Hematopoietic multipotent progenitor cell treated with erythropoietin and hydrocortisone succinate and interleukin-3 and kit ligand, for 4 days (in vitro differentiated cells): ENCODE measurements around the gene NSUN4.
"Not testable (repeated sequence)": the region's sequence is repeated elsewhere in the genome, so short reads cannot be mapped to it uniquely, and the experiment has no call there.

Experiments
- DNase-seq: peaks from one replicate; pipeline ENCODE4 v3.0.0-alpha.2; 2015

The NSUN4 gene

DNA sequence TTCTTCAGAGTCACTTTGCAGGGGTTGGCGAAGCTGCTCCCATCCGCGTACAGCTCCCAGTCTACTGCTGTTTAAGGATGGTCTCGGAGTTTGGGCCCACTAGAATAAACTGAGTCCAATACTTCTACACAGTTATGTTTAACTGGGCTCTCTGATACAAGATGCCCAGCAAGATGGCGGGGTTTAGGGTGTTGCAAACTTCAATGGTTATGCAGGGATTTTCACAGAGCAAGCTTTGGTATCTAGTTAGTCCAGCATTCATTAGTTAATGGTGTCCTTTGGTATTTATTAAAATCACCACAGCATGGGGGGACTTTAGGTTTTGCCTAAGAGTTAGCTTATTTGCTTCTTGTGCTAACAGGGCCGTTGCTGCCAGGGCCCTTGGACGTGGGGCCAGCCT, 12.4 kb upstream of the NSUN4 start:
- DNase-seq: not testable (repeated sequence)

DNA sequence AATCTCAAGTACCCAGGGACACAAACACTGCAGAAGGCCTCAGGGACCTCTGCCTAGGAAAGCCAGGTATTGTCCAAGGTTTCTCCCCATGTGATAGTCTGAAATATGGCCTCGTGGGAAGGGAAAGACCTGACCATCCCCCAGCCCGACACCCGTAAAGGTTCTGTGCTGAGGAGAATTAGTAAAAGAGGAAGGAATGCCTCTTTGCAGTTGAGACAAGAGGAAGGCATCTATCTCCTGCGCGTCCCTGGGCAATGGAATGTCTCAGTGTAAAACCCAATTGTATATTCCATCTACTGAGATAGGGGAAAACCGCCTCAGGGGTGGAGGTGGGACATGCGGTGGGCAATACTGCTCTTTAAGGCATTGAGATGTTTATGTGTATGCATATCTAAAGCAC, 10.8 kb upstream of the NSUN4 start:
- not testable (repeated sequence) for DNase-seq

DNA sequence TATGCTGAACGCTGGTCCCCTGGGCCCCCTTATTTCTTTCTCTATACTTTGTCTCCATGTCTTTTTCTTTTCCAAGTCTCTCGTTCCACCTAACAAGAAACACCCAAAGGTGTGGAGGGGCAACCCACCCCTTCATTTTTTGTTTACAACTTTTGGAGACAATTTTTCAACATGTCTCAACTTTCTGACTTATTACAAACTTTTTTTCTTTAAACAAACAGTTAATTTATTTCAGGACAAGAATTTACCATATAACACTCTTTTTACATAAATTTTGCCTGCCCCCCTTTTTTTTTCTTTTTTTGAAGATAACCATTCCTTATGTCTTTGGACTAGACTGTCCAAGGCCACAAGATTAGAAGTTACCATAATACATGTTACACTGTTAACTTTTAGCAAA, 10.2 kb upstream of the NSUN4 start:
- not testable (repeated sequence) for DNase-seq

DNA sequence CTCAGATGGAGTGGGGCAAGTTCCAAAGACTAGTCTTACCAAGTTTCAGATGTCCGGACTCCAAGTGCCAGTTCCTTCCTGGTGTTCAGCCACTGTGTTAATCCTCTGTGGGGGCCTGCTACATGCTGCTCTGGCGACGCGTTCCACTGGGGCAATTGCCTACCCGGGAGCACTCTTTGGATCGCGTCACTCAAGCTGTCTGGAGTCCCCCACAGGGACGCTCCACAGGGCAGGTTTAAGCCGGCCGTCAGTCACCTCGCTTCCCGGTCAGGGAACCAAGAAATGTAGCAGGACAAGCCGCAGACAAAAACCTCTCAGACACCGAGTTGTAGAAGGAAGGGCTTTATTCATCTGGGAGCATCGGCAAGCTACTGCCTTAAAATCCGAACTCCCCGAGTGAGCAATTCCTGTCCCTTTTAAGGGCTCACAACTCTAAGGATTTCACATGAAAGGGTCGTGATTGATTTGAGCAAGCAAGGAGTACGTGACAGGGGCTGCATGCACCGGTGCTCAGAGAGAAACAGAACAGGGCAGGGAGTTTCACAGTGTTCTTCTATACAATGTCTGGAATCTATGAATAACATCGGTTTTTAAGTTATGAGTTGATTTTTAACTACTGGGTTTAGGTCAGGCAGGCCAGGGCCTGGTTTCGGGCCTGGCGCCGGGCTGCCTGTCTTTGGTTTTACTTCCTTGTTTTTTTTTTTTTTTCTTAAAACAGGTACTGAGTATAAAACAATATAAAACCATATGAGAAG, 8.6 kb upstream of the NSUN4 start:
- DNase-seq: not testable (repeated sequence)

DNA sequence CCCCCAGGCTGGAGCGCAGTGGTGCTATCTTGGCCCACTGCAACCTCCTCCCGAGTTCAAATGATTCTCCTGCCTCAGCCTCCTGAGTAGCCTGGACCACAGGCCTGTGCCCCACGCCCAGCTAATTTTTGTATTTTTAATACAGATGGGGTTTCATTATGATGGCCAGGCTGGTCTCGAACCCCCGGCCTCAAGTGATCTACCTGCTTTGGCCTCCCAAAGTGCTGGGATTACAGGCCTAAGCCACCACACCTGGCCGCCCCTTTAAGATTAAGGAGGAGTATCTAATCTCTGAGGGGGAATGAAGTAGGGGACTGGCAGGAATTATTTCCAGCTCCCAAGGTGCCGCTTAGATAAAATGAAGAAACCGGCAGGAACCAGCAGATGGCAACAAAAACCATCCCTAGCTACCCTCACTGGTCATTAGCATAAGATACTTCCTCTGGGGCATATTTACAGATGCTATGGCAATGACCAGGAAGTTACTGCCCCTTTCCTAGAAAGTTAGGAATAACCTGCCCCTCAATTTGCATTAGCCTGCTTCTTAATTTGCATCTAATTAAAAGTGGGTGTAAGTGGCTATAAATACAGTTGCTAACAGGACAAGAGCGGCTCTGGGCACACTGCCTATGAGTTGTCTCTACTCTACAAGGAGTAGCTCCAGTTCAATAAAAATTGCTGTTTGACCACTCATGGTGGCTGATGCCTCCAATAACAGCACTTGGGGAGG, 7.1 kb upstream of the NSUN4 start:
- peak; percentile 85 for DNase-seq

DNA sequence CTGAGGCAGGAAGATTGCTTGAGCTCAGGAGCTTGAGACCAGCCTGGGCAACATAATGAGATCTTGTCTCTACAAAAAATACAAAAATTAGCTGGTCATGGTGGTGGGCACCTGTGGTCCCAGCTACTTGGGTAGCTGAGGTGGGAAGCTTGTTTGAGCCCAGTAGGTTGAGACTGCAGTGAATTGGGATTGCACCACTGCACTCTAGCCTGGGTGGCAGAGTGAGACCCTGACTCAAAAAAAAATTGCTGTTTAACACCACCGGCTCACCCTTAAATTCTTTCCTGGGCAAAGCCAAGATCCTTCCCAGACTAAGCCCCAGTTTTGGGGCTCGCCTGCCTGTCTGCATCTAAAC, 6.6 kb upstream of the NSUN4 start:
- DNase-seq: no peak

DNA sequence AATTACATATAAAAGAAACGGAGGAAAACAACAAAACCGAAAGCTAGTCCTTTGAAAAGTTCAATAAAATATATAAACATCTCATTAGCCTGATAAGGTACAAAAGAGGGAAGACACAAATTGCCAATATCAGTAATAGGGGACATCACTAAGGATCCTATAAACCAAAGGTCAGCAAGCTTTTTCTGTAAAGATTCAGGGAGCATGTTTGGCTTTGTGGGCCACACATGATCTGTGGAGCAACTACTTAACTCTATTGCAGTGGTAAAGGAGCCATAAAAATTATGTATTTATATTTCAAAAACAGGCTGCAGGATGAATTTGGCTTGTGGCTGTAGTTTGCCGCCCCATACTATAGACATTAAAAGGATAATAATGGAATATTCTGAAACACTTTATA, 5.5 kb upstream of the NSUN4 start:
- no peak for DNase-seq

DNA sequence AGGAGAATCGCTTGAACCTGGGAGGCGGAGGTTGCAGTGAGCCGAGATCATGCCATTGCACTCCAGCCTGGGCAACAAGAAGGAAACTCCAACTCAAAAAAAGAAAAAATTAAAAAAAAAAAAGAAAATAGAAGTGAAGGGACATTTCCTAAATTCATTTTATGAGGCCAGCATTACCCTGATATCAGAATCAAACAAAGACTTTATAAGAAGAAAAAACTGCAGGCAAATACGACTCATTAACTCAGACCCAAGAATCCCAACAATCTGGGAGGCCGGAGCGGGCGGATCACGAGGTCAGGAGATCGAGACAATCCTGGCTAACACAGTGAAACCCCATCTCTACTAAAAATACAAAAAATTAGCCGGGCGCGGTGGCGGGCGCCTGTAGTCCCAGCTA, 3.2 kb upstream of the NSUN4 start:
- DNase-seq: not testable (repeated sequence)

DNA sequence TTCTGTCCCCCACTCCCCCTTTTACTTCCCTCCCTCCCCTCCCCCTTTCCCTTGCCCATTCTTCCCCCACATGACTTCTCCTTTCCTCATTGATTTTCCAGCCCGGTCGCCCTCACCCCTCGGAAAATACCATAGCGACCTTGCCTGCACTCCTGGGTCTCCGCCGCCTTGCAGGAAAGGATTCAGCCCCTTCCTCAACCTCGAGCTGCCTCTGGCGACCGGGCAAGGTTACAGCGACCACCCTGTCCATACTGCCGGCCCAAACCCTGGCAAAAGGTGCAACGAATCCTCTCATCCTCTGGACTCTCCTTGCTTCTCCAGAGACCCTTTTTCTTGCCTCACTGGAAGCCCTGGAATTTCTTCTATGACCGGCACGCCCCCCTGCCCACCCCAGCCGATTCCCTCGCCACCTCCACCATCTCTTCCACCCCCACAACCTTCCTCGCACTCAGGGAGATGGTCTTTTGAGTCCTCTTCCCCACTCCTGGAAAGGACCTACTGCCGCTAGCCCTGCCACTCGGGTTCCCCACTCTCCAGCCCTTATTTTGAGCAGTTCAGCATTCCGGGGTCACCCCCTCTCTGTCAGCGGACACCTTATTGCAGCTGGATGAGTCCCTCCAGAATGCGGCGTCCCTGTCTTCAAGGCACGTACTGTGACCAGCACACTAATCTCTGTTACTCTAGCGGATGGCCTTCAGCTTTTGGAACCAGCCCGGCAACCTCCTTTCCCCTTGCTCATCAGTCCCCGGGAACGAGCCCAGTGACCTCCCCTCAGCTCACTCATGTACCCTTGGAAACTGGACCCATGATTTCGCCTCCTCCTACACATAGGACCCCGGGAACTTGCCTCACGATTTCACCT, 846 bp downstream of the NSUN4 start:
- DNase-seq: no peak

DNA sequence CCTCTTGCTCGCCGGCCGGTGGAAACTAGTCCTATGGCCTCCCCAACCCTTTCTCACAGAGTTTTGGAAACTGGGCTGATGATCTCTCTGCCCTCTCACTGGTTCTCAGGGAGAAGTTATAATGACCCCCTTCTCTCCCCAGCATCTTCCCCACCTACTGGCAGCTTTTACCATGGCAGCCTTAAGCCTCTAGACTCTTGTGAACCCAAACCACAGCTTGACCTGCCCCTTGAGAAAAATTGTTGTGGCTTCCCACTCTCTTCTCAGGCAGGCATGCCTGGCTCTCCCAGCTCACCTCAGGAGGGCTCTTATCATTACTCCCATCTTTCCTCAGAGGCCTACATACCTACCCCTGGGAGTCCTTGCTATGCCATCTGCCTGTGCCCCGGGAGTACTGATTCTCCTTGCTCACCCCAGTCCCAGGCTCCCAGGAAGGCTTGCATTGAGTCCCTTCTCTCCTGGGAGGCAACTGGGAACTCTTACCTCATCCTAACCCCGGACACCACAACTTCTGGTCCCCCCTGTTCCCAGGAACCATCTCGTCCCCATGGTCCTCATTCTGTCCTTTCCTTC, 1.6 kb downstream of the NSUN4 start:
- DNase-seq: peak; percentile 75

DNA sequence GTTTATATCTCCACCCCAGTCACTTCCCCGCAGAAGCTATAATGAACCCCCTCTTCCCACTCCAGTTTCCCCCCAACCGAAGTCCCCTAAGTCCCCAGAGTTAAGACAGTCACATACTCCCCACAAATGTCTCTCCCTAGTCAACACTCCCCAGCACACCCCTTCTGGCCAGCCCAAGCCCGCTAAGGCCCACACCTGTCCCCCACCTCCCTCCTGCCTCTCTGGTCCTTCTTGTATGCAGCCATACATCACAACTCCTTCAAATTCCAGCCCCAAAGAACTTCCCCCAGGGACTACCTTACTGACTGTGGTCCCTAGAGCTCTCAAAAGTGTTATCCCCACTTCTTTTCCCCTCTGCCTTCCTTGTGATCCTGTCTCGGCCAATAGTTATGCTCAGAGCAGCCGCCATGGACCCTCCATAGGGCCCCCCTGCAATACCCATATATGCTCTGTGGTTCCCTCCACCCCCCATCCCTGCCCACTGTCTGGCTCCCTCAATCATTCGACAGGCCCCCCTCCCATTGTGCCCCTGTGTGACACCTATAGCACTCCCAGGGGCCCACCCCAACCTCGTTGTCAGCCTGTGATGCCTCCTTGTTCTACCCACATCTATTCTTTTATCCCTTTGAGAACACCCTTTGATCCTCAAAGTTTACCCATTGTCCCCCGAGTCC, 2.2 kb downstream of the NSUN4 start:
- no peak for DNase-seq

DNA sequence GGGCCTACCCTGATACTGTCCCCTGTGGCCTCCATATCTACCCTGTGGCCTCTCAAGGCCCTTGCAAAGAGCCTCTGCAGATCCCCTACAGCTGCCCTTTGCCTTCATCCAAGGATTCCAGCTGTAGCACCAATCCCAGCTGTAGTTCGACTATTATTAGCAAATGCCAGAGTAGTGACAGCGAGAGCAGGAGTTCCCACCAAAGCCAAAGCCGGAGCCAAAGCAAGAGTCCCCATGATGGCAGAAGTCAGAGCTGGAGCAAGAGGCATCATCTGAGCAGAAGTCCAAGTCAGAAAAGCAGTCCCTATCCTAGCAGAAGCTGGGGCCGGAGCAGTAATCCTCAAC, 2.7 kb downstream of the NSUN4 start:
- DNase-seq: no peak

DNA sequence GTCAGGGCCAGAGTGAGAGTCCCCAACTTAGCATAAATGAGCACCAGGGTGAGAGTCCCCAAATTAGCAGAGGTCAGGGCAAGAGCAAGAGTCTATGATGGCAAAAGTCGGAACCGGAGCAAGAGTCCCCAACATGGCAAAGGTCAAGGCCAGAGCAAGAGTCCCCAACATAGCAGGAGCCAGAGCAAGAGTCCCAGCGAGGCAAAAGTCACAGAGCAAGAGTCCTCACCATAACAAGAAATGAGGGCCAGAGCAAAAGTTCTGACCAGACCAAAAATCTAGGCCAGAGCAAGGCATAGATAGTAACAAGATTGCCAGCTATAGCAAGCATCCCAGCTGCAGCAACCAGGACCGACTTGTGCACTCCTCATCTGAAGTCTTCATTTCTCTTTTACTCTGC, 3.1 kb downstream of the NSUN4 start:
- no peak for DNase-seq

DNA sequence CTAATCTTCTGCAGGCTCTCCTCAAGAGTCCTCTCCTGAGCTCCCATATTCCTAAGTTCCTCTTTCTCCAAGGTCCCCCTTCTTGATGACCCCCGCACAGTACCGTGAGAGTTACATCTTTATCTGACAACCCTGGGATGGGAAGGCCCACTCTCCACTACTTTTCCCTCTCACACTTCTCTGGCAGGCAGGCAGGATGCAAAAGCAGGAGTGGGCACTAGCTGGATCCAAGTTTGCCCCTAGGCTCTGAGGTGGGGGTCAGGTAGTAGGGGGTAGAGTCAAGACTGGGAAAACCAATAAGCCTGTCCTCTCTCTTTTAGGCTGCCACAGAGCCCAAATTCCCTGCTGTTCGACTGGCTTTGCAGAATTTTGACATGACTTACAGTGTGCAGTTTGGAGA, 3.9 kb downstream of the NSUN4 start:
- DNase-seq: no peak

DNA sequence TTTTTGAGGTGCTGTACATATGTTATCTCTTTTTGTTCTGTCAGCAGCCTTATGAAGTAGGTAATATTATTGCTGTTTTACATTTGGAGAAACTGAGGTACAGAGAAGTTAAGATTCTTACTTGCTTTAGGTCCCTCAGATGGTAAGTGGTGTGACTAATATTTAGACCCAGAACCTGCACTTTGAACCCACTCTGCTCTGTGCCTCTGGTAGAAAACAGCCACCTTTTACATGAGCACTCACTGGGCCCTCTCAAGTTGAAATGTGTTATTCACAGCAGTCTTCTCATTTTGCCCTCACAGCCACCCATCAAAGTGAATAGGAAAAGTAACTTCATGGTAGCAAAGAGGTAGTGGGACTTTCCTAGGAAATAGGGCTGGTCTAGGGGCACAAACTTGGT, 4.7 kb downstream of the NSUN4 start:
- DNase-seq: no peak

DNA sequence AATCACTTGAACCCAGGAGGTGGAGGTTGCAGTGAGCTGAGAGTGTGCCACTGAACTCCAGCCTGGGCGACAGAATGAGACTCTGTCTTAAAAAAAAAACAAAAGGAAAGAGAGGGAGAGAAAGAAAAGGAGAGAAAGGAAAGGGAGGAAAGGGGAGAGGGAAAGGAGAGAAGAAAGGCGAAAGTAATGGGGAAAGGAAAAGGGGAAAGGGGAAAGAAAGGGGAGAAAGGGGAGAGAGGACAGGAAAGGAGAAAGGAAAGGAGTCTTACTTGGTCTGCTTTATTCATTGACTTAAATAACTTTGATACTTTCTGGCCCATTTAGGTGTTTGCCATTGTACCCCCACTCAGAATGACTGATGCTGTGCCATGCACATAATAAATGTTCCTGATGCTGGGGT, 11.8 kb downstream of the NSUN4 start:
- no peak for DNase-seq

DNA sequence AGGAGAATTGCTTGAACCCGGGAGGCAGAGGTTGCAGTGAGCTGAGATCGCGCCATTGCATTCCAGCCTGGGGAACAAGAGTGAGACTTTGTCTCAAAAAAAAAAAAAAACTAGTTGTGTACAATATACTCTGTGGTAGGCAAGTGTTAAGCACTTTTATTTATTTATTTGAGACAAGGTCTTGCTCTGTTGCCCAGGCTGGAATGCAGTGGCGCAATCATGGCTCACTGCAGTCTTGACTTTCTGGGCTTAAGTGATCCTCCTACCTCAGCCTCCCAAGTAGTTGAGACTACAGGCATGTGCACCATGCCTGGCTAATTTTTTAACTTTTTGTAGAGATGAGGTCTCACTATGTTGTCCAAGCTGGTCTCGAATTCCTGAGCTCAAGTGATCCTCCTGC, 15.3 kb downstream of the NSUN4 start:
- not testable (repeated sequence) for DNase-seq

DNA sequence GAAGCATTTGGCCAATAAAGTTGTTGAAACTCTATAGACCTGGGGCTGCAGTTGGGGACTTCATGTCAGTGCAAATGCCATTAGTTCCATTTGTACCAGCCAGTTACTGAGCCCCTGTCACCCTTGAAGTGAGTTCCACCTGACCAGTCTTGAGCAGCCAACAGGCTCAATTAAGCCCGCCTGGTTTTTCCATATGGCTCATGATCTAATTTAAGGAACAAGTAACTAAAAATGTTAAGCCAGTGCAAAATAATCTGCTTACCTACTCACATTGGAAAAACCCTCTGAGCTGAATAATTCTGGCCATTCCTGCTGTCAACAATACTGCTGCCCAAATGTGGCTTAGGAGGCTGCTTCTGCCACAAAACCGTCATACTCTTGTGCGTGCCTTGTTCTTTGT, 21.6 kb downstream of the NSUN4 start:
- DNase-seq: no peak

DNA sequence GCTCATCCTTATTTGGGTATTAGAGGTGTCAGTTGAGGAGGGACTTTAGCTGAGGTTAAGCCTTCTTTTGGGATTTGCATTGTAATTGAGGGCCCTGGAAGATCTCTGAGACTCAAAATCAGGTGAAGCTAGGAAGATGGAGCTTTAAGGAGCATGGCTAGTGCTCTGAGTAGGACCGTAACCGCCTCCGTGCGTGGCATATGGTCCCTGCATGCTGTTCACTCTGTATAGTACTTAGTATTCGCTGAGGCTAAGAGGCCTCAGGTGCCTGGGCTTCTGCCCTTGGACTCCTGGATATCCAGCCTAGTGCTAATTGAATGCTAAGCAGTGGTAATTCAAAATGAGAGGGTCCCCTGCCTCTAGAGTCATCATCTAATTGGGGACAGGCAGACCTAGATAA, 22.5 kb downstream of the NSUN4 start:
- DNase-seq: no peak

DNA sequence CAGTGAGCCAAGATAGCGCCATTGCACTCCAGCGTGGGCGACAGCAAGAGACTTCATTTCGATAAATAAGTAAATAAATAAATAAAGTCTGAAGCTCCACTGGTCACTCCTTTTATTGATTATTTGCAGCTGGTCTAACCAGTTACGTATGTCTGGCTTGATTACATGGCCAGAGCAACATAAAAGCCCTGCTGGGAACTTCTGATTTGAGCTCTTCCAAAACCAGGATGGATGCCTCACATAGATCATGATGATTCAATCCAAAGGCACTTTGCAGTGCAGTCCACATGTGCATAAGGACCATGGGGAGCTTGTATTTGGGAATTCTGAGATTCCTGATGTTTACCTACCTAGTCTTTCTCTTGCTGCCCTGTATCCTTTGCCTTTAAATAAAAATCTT, 24.0 kb downstream of the NSUN4 start:
- DNase-seq: no peak

DNA sequence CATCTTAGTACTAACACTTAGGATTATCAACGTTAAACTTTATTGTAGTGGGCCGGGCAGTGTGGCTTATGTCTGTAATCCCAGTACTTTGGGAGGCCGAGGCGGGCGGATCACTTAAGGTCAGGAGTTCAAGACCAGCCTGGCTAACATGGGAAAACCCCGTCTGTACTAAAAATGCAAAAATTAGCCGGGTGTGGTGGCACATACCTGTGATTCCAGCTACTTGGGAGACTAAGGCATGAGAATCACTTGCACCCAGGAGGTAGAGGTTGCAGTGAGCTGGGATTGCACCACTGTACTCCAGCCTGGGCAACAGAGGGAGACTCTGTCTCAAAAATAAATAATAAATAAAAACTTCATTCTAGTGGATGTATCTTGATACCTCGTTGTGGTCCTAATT, 25.2 kb downstream of the NSUN4 start:
- DNase-seq: not testable (repeated sequence)

DNA sequence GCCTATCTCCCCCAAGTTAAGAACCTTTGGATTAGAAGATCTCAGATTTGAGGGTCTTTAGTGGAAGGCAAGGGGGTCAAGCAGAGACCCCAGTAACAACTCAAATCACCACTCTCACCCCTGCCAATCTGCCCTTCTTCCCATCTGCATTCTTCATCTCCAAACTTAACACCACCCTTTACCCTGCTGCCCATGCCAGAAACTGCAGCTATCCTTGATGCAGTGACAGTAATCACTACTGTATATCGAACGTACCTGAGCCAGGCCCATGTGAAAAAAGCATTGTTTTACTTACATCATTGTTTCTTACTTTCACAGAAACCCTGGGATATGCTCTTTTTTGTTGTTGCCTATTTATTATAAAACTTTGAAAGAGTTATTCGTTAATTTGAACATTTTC, 26.5 kb downstream of the NSUN4 start:
- DNase-seq: no peak

DNA sequence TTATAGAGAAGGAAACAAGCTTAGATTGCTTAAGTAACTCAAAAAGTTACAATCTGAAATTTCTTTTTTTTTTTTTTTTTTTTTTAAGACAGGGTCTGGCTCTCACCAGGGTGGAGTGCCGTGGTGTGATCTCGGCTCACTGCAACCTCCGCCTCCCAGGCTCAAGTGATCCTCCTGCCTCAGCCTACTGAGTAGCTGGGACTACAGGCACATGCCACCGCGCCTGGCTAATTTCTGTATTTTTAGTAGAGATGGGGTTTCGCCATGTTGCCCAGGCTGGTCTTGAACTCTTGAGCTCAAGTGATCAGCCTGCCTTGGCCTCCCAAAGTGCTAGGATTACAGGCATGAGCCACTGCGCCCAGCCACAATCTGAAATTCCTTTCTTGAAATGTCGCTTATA, 27.1 kb downstream of the NSUN4 start:
- DNase-seq: not testable (repeated sequence)
